Mesendoderm (in vitro differentiated cells): ENCODE data around the gene HMGXB4. TPM values are rescaled to one million over a fixed set of nuclear protein-coding genes. Genes with fewer than 3 reads are reported as not detected.

Experiments used
- DNase-seq: peaks from one replicate; pipeline ENCODE4 v3.0.0; 2013
- H2AK5ac ChIP-seq: 2 replicates; pipeline ENCODE4 v1.6.1; 2013; ENCODE audit warnings: low read length, inconsistent platforms
- H2BK120ac ChIP-seq: 2 replicates; pipeline ENCODE4 v1.6.1; 2013; ENCODE audit warnings: low read depth, mild to moderate bottlenecking, low read length, moderate library complexity, mixed read lengths
- H2BK15ac ChIP-seq: replicated peaks from 2 replicates; pipeline ENCODE4 v1.6.1; 2013; ENCODE audit warnings: low read depth, mild to moderate bottlenecking, moderate library complexity
- H2BK5ac ChIP-seq: 2 replicates; pipeline ENCODE4 v1.6.1; 2013; ENCODE audit warnings: low read length, inconsistent platforms
- H3K18ac ChIP-seq: 2 replicates; pipeline ENCODE4 v1.6.1; 2013; ENCODE audit warnings: mild to moderate bottlenecking, low read length, mixed read lengths
- H3K23ac ChIP-seq: one replicate; pipeline ENCODE4 v1.6.1; 2013; ENCODE audit warnings: low read length
- H3K27ac ChIP-seq: 2 replicates; pipeline ENCODE4 v1.5.1; 2013; ENCODE audit warnings: low read depth, mild to moderate bottlenecking, inconsistent platforms, low read length, moderate library complexity
- H3K27me3 ChIP-seq: 2 replicates; pipeline ENCODE4 v1.6.1; 2013; ENCODE audit warnings: low read length, control low read depth, mild to moderate bottlenecking, inconsistent platforms; ENCODE audit not compliant: insufficient read depth, poor library complexity
- H3K36me3 ChIP-seq: 2 replicates; pipeline ENCODE4 v1.6.1; 2013; ENCODE audit warnings: low read length, inconsistent platforms; ENCODE audit not compliant: control insufficient read depth, insufficient read depth
- H3K4ac ChIP-seq: one replicate; pipeline ENCODE4 v1.6.1; 2013; ENCODE audit warnings: low read depth, mild to moderate bottlenecking, low read length, moderate library complexity
- H3K4me1 ChIP-seq: 2 replicates; pipeline ENCODE4 v1.6.1; 2013; ENCODE audit warnings: low read depth, low read length, inconsistent platforms; ENCODE audit not compliant: control insufficient read depth
- H3K4me2 ChIP-seq: 2 replicates; pipeline ENCODE4 v1.6.1; 2013; ENCODE audit warnings: low read length
- H3K4me3 ChIP-seq: 2 replicates; pipeline ENCODE4 v1.5.1; 2013; ENCODE audit warnings: mild to moderate bottlenecking, low read length
- H3K56ac ChIP-seq: one replicate; pipeline ENCODE4 v1.6.1; 2013; ENCODE audit warnings: low read length
- H3K79me1 ChIP-seq: 2 replicates; pipeline ENCODE4 v1.6.1; 2013; ENCODE audit warnings: low read length, inconsistent platforms
- H3K79me2 ChIP-seq: 2 replicates; pipeline ENCODE4 v1.6.1; 2013; ENCODE audit warnings: mild to moderate bottlenecking, low read length; ENCODE audit not compliant: control insufficient read depth, insufficient read depth
- H3K9ac ChIP-seq: 2 replicates; pipeline ENCODE4 v1.6.1; 2013; ENCODE audit warnings: low read length, inconsistent platforms
- H4K5ac ChIP-seq: one replicate; pipeline ENCODE4 v1.6.1; 2013; ENCODE audit warnings: low read length
- H4K8ac ChIP-seq: one replicate; pipeline ENCODE4 v1.6.1; 2013; ENCODE audit warnings: low read depth, mild to moderate bottlenecking, control low read depth, low read length, moderate library complexity
- WGBS: extraction: QIAGEN DNeasy Blood & Tissue Kit; methylation state at CpG from one replicate; pipeline ENCODE4 v1.1.7; 2013; ENCODE audit warnings: low lambda C conversion rate, missing lambda C conversion rate; ENCODE audit not compliant: insufficient coverage; ENCODE audit errors: extremely low coverage; 5-methylcytosine and 5-hydroxymethylcytosine counted together
- small RNA-seq: library from polyadenylated mRNA; stranded (forward); fragments of <200 nt; extraction: miRNeasy Mini kit (QIAGEN cat#:217004); gene quantifications from one replicate; pipeline ENCODE3, GENCODE V24; 2013; ENCODE audit not compliant: insufficient read depth

The HMGXB4 gene

DNA sequence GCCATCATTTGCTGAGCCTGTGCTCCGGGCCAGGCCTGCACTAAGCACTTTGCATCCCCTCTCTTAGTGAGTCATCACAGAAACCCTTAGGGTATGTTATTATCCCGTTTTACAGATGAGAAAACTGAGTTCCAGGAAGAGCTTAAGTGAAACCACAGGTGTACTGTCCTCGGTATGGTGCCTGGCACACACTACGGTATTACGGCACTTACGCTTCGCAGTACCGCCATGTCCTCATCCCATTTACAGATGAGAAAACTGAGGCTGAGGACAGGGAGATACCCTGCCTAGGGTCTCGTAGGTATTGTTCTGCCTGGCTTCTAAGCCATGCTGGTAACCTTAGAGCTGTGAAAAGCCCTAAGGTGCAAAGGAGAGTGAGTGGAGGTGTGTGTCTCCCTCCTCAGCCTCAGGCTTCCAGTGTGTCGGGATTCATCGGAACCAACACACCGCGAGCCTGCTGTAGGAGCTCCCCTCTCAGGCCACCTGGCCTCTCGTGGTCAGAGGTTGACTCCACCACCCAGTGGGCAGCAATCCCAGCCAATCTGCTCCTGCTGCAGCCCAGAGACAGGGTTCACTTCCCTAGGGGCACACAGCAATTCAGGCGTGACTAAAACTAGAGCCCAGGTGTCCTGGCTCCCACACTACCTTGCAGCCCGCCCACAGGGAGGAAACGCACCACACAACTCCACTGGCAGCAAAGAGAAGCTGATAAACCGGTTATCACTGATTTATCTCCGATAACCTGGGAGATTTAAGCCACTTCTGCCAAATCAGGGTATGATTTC, 84.0 kb downstream of the HMGXB4 start:
- Histone ChIP-seq H2BK5ac (no peak overlapping the region), H3K4me1 (no peaks in the 10 kb centered on the region), H4K5ac (no peak overlapping the region), H3K18ac (no peak overlapping the region), H3K4ac (no peak overlapping the region), H3K4me3 (no peak overlapping the region), H2AK5ac (no peak overlapping the region), H3K79me2 (no peaks in the 10 kb centered on the region), H2BK120ac (no peak overlapping the region), H3K79me1 (no peaks in the 10 kb centered on the region), H3K27me3 (no peaks in the 10 kb centered on the region), H3K36me3 (no peaks in the 10 kb centered on the region), H3K23ac (no peak overlapping the region), H3K56ac (no peak overlapping the region), H3K27ac (no peak overlapping the region), H3K4me2 (no peak overlapping the region), H3K9ac (no peak overlapping the region), H4K8ac (no peak overlapping the region), H2BK15ac (no peak overlapping the region)
- no peak for DNase-seq
- no CpG with 5 or more reads among the region's 19 CpGs for WGBS

DNA sequence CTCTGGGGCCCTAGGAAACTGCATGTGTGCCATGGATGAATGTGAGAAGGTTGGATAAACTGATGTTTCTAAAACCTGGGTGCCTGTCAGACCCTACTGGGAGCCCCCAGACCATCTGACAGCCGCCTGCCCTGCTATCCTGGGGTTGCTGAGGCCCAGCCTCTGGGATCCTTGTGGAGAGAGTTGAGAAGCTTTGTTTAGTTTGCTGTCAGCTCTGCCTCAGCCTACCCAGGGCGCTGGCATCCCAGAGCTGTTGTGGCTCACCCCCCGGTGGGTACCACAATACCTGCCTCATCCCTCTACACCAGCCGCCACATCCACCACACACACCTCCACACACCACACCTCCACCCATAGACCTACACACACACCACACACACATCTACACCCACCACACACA, 85.1 kb downstream of the HMGXB4 start:
- no peak overlapping the region for H3K4me3 ChIP-seq
- no peak overlapping the region for H3K4me2 ChIP-seq
- H3K79me1 ChIP-seq: no peaks in the 10 kb centered on the region
- no peak overlapping the region for H3K9ac ChIP-seq
- no peak overlapping the region for H3K27ac ChIP-seq
- no peak overlapping the region for H3K56ac ChIP-seq
- H3K4ac ChIP-seq: no peak overlapping the region
- H2BK5ac ChIP-seq: no peak overlapping the region
- no peaks in the 10 kb centered on the region for H3K4me1 ChIP-seq
- H2AK5ac ChIP-seq: no peak overlapping the region
- H3K23ac ChIP-seq: no peak overlapping the region
- no peak for DNase-seq
- no peaks in the 10 kb centered on the region for H3K79me2 ChIP-seq
- no peak overlapping the region for H2BK15ac ChIP-seq
- no peaks in the 10 kb centered on the region for H3K36me3 ChIP-seq
- WGBS: no CpG with 5 or more reads among the region's 4 CpGs
- no peak overlapping the region for H4K8ac ChIP-seq
- no peak overlapping the region for H4K5ac ChIP-seq
- no peak overlapping the region for H2BK120ac ChIP-seq
- no peaks in the 10 kb centered on the region for H3K27me3 ChIP-seq
- H3K18ac ChIP-seq: no peak overlapping the region

DNA sequence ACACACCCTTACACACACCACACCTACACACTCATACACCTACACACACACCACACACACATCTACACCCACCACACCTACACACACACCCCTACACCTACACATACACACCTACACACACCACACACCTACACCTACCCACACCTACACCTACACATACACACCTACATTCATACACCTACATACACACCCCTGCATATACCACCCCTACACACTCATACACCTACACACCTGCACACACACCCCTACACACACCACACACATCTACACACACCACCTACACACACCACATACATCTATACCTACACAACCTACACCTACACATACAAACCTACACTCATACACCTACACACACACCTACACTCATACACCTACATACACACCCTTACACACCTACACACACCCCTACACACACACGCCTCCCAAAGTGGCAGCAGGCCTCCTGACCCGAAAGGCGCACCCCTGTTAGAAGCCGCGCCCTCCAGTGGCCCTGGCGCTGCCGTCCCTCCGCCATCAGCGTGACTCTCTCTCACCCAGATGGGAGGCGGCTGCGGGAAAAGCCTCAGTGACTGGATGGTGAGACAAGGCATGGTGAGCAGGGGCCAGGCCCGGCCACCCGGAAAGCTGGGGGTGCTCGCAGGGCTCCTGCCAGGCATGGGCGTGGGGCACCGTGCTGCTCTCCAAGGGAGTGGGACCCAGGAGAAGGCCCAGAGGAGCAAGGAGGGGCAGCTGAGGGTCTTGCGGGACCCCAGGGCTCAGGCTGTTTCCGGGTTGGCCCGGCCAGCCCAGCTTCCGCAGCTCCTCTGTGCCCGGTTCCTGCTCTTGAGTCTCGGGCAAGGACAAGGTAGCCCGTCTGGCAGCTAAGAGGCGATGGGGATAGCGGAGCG, 86.6 kb downstream of the HMGXB4 start:
- Histone ChIP-seq H3K4me1 (no peaks in the 10 kb centered on the region), H4K5ac (no peak overlapping the region), H3K18ac (no peak overlapping the region), H3K23ac (no peak overlapping the region), H3K27me3 (no peaks in the 10 kb centered on the region), H2BK120ac (no peak overlapping the region), H2BK5ac (no peak overlapping the region), H3K56ac (no peak overlapping the region), H3K79me2 (no peaks in the 10 kb centered on the region), H3K79me1 (no peaks in the 10 kb centered on the region), H3K4me3 (no peak overlapping the region), H3K36me3 (no peaks in the 10 kb centered on the region), H4K8ac (no peak overlapping the region), H2AK5ac (no peak overlapping the region), H3K27ac (no peak overlapping the region), H3K9ac (no peak overlapping the region), H3K4ac (no peak overlapping the region), H2BK15ac (no peak overlapping the region), H3K4me2 (no peak overlapping the region)
- DNase-seq: no peak
- 100% methylated on average over 1 of the region's 26 CpGs for WGBS

DNA sequence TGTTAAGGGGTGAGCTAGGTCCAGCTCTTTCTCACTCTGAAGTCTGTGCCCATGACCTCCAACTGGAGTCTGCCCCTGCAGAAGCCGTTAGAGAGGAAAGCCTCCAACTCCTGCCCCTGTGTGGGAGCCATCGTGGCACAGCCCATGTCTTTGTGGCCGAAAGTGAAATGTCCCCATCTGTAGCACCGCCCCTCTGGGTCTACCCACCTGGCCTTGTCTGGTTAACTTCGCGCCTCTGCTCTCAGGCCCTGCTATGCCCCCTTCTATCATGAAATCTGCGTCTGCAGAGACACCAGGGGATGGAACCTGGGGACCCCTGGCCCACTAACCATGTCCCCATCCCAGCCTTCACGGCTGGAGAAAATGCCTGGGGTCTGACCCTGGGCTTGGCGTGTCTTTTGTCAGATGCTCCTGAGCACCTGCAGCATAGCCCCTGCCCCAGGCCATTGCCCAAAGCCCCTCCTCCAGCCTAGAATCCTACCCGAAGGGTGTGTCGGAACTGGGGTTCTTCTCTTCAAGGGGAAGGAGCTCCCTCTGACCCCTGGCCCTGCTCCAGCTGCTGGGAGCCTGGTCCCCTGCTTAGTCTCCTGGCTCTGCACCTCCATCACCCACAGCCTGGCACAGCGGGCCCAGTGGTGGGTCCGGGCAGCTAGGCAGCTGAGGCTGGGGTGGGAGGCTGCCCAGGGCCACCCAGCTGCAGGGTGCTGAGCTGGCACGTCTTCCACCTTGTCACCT, 87.8 kb downstream of the HMGXB4 start:
- Histone ChIP-seq H2AK5ac (no peak overlapping the region), H3K27me3 (no peaks in the 10 kb centered on the region), H4K8ac (no peak overlapping the region), H2BK120ac (no peak overlapping the region), H3K4me2 (no peak overlapping the region), H3K56ac (no peak overlapping the region), H2BK15ac (no peak overlapping the region), H2BK5ac (no peak overlapping the region), H3K27ac (no peak overlapping the region), H4K5ac (no peak overlapping the region), H3K18ac (no peak overlapping the region), H3K4ac (no peak overlapping the region), H3K4me1 (no peaks in the 10 kb centered on the region), H3K23ac (no peak overlapping the region), H3K36me3 (no peaks in the 10 kb centered on the region), H3K9ac (no peak overlapping the region), H3K79me1 (no peaks in the 10 kb centered on the region), H3K4me3 (no peak overlapping the region), H3K79me2 (no peaks in the 10 kb centered on the region)
- no peak for DNase-seq
- WGBS: no CpG with 5 or more reads among the region's 14 CpGs

Small RNA genes within 50 kb of the gene (small RNA-seq; reads per million reads assigned to genes)
- gene MIR3909 (83.3 reads per million, percentile 96 among the genes with 10 or more reads in this experiment), gene MIR6069 (not detected), gene RNU7-167P (not detected)
